SK-N-SH treated with all-trans-retinoic acid at 6 μM for 48 hours (cell line): Measurements from ENCODE around the gene PRR5.

Experiments used
- ATAC-seq: fragments of 200-7000 bp; cut with Tn5 transposase; 3 replicates; pipeline ENCODE4 v1.9.1; 2020; ENCODE audit warnings: mild to moderate bottlenecking, moderate library complexity
- ARNTL ChIP-seq: fragments of 450-650 bp; formaldehyde crosslinking; IDR thresholded peaks from 2 replicates; pipeline ENCODE4 v1.5.0; 2020; ENCODE audit warnings: low read depth, mild to moderate bottlenecking, moderate library complexity, borderline replicate concordance
- BACH2 ChIP-seq: fragments of 250-450 bp; sonication (Bioruptor Pico); IDR thresholded peaks from 2 replicates; pipeline ENCODE4 v1.9.0; 2021; ENCODE audit warnings: mild to moderate bottlenecking, borderline replicate concordance
- CSDC2 ChIP-seq: fragments of 250-450 bp; sonication (Bioruptor Pico); IDR thresholded peaks from 2 replicates; pipeline ENCODE4 v1.5.0; 2020; ENCODE audit warnings: mild to moderate bottlenecking, moderate library complexity
- ESRRG ChIP-seq: fragments of 250-450 bp; sonication (Bioruptor Pico); IDR thresholded peaks from 2 replicates; pipeline ENCODE4 v1.6.1; 2021; ENCODE audit warnings: mild to moderate bottlenecking
- GLIS3 ChIP-seq: fragments of 250-450 bp; sonication (Bioruptor Pico); IDR thresholded peaks from 2 replicates; pipeline ENCODE4 v1.5.0; 2020; ENCODE audit warnings: mild to moderate bottlenecking, moderate library complexity
- ISL1 ChIP-seq: fragments of 250-450 bp; sonication (Bioruptor Pico); IDR thresholded peaks from 2 replicates; pipeline ENCODE4 v2.1.2; 2022; ENCODE audit warnings: mild to moderate bottlenecking, moderate library complexity
- OSR1 ChIP-seq: fragments of 250-450 bp; sonication (Bioruptor Pico); IDR thresholded peaks from 2 replicates; pipeline ENCODE4 v1.8.0; 2022; ENCODE audit warnings: moderate library complexity, mild to moderate bottlenecking, inconsistent platforms
- PPARA ChIP-seq: fragments of 250-450 bp; sonication (Bioruptor Pico); IDR thresholded peaks from 2 replicates; pipeline ENCODE4 v1.5.0; 2020; ENCODE audit warnings: mild to moderate bottlenecking, borderline replicate concordance
- RARB ChIP-seq: fragments of 250-450 bp; sonication (Bioruptor Pico); IDR thresholded peaks from 2 replicates; pipeline ENCODE4 v1.8.0; 2021; ENCODE audit warnings: mild to moderate bottlenecking, moderate library complexity
- SNAI2 ChIP-seq: fragments of 250-450 bp; sonication (Bioruptor Pico); IDR thresholded peaks from 2 replicates; pipeline ENCODE4 v1.5.0; 2020; ENCODE audit warnings: mild to moderate bottlenecking, moderate library complexity
- TCF4 ChIP-seq: fragments of 250-450 bp; sonication (Bioruptor Pico); IDR thresholded peaks from 2 replicates; pipeline ENCODE4 v1.8.0; 2021; ENCODE audit warnings: mild to moderate bottlenecking, moderate library complexity, borderline replicate concordance
- TOX ChIP-seq: fragments of 250-450 bp; sonication (Bioruptor Pico); IDR thresholded peaks from 2 replicates; pipeline ENCODE4 v1.8.0; 2021; ENCODE audit warnings: mild to moderate bottlenecking, moderate library complexity, borderline replicate concordance
- ZC3H10 ChIP-seq: fragments of 250-450 bp; sonication (Bioruptor Pico); IDR thresholded peaks from 2 replicates; pipeline ENCODE4 v1.5.1; 2021; ENCODE audit warnings: mild to moderate bottlenecking, moderate library complexity
- ZFP3 ChIP-seq: fragments of 250-450 bp; sonication (Bioruptor Pico); IDR thresholded peaks from 2 replicates; pipeline ENCODE4 v1.5.0; 2020; ENCODE audit warnings: mild to moderate bottlenecking, moderate library complexity
- ZFP30 ChIP-seq: fragments of 450-650 bp; formaldehyde crosslinking; IDR thresholded peaks from 2 replicates; pipeline ENCODE4 v1.5.0; 2022; ENCODE audit warnings: mild to moderate bottlenecking, moderate library complexity
- ZNF565 ChIP-seq: fragments of 450-650 bp; formaldehyde crosslinking; conservative IDR thresholded peaks from 2 replicates; pipeline ENCODE4 v1.5.0; 2020; ENCODE audit warnings: low read depth, mild to moderate bottlenecking, moderate library complexity
- ZNF70 ChIP-seq: fragments of 450-650 bp; formaldehyde crosslinking; IDR thresholded peaks from 2 replicates; pipeline ENCODE4 v1.5.0; 2020; ENCODE audit warnings: mild to moderate bottlenecking, moderate library complexity
- ZNF8 ChIP-seq: fragments of 450-650 bp; formaldehyde crosslinking; IDR thresholded peaks from 2 replicates; pipeline ENCODE4 v1.5.0; 2020; ENCODE audit warnings: mild to moderate bottlenecking, moderate library complexity
- TF ChIP-seq, protein P1 (sequence below): fragments of 250-450 bp; sonication (Bioruptor Pico); IDR thresholded peaks from 2 replicates; pipeline ENCODE4 v1.8.0; 2021; ENCODE audit warnings: low read depth, mild to moderate bottlenecking, moderate library complexity, borderline replicate concordance
- TF ChIP-seq, protein P2 (sequence below): fragments of 250-450 bp; sonication (Bioruptor Pico); IDR thresholded peaks from 2 replicates; pipeline ENCODE4 v1.5.0; 2020; ENCODE audit warnings: mild to moderate bottlenecking, moderate library complexity
- TF ChIP-seq, protein P3 (sequence below): fragments of 250-450 bp; sonication (Bioruptor Pico); IDR thresholded peaks from 2 replicates; pipeline ENCODE4 v1.8.0; 2020; ENCODE audit warnings: mild to moderate bottlenecking, moderate library complexity, borderline replicate concordance

PRR5 gene

DNA sequence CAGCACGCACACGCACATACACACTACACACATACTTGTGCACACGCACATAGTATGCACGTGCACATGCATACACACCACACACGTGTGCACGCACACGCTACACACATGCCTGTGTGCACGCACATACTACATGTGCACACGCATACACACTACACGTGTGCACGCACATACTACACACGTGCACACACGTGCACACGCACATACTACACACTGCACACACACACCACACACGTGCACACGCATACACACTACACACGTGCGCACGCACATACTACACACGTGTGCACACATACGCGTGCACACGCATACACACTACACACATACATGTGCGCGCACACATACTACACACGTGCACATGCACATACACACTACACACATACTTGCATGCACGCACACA is 30.7 kb downstream of the PRR5 start:
- TF ChIP-seq RARB (CRISPR knock-in tag) = no peak
- TF ChIP-seq BACH2 (CRISPR knock-in tag) = no peak
- no peak for TF ChIP-seq ZNF8
- no peak for TF ChIP-seq ZFP30 (CRISPR knock-in tag)
- TF ChIP-seq ZFP3 (CRISPR knock-in tag) = no peak
- TF ChIP-seq, protein P1, sequence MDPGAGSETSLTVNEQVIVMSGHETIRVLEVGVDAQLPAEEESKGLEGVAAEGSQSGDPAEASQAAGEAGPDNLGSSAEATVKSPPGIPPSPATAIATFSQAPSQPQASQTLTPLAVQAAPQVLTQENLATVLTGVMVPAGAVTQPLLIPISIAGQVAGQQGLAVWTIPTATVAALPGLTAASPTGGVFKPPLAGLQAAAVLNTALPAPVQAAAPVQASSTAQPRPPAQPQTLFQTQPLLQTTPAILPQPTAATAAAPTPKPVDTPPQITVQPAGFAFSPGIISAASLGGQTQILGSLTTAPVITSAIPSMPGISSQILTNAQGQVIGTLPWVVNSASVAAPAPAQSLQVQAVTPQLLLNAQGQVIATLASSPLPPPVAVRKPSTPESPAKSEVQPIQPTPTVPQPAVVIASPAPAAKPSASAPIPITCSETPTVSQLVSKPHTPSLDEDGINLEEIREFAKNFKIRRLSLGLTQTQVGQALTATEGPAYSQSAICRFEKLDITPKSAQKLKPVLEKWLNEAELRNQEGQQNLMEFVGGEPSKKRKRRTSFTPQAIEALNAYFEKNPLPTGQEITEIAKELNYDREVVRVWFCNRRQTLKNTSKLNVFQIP (CRISPR knock-in tag) = no peak
- no peak for TF ChIP-seq ZC3H10 (CRISPR knock-in tag)
- TF ChIP-seq, all 23 proteins: peak for 0
- no peak for ATAC-seq

DNA sequence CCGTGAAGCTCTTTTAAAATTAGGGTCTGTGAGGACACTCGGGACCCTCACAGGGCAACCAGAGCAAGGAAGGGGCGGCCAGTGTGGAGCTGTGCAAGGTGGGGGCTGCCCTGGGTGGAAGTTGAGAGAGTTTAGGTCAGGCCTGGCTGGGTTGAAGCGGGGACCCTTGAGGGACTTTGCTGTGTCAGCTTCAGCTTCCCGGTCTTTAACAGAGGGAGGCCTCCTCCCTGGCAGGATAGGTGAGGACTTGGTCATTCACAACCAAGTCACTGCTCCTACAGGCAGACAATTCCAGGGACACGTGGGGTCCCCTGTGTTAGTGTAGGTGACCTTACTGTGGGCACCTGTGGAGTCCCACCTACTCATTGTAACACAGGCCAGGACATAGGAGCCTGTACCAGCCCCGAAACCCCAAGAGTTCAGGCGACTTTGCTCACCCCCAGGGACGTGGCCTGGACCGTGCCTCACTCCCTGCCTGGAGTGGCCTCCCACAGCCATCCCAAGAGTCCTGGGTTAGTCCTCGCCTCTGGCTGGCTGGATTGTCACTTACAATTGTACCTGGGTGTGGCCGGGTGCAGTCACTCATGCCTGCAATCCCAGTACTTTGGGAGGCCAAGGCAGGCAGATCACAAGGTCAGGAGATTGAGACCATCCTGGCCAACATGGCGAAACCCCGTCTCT is 31.6 kb downstream of the PRR5 start:
- no peak for ATAC-seq
- TF ChIP-seq ARNTL (CRISPR knock-in tag) = no peak
- no peak for TF ChIP-seq ZFP30 (CRISPR knock-in tag)
- TF ChIP-seq OSR1 = no peak
- no peak for TF ChIP-seq SNAI2 (CRISPR knock-in tag)
- TF ChIP-seq ESRRG = no peak
- TF ChIP-seq, protein P2, sequence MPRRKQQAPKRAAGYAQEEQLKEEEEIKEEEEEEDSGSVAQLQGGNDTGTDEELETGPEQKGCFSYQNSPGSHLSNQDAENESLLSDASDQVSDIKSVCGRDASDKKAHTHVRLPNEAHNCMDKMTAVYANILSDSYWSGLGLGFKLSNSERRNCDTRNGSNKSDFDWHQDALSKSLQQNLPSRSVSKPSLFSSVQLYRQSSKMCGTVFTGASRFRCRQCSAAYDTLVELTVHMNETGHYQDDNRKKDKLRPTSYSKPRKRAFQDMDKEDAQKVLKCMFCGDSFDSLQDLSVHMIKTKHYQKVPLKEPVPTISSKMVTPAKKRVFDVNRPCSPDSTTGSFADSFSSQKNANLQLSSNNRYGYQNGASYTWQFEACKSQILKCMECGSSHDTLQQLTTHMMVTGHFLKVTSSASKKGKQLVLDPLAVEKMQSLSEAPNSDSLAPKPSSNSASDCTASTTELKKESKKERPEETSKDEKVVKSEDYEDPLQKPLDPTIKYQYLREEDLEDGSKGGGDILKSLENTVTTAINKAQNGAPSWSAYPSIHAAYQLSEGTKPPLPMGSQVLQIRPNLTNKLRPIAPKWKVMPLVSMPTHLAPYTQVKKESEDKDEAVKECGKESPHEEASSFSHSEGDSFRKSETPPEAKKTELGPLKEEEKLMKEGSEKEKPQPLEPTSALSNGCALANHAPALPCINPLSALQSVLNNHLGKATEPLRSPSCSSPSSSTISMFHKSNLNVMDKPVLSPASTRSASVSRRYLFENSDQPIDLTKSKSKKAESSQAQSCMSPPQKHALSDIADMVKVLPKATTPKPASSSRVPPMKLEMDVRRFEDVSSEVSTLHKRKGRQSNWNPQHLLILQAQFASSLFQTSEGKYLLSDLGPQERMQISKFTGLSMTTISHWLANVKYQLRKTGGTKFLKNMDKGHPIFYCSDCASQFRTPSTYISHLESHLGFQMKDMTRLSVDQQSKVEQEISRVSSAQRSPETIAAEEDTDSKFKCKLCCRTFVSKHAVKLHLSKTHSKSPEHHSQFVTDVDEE (CRISPR knock-in tag) = no peak
- no peak for TF ChIP-seq ISL1 (CRISPR knock-in tag)
- no peak for TF ChIP-seq ZFP3 (CRISPR knock-in tag)
- TF ChIP-seq, protein P3, sequence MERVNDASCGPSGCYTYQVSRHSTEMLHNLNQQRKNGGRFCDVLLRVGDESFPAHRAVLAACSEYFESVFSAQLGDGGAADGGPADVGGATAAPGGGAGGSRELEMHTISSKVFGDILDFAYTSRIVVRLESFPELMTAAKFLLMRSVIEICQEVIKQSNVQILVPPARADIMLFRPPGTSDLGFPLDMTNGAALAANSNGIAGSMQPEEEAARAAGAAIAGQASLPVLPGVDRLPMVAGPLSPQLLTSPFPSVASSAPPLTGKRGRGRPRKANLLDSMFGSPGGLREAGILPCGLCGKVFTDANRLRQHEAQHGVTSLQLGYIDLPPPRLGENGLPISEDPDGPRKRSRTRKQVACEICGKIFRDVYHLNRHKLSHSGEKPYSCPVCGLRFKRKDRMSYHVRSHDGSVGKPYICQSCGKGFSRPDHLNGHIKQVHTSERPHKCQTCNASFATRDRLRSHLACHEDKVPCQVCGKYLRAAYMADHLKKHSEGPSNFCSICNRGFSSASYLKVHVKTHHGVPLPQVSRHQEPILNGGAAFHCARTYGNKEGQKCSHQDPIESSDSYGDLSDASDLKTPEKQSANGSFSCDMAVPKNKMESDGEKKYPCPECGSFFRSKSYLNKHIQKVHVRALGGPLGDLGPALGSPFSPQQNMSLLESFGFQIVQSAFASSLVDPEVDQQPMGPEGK (CRISPR knock-in tag) = no peak
- no peak for TF ChIP-seq ZNF565 (CRISPR knock-in tag)
- TF ChIP-seq ZNF70 (CRISPR knock-in tag) = no peak
- no peak for TF ChIP-seq PPARA (CRISPR knock-in tag)
- TF ChIP-seq TCF4 (CRISPR knock-in tag) = no peak

DNA sequence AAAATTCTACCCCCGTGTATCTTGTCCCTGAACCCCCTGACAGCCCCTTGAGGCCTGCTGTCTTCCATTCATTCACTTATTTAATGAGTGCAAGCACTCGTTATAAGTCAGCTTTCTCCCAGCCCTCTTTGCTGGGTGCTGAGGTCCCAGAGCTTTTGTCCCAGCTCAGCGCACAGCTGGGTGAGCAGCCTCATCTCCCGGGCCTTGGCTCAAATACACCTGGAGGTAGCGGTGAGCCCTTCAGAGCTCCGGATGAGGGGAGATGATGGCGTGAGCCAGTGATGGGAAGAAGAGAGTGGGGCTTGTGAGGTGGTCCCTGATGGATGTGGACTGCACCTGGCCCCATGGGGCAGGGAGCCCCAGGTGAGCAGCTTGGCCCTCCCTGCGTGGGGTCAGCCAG is 32.3 kb downstream of the PRR5 start:
- ATAC-seq = no peak
- TF ChIP-seq ZFP3 (CRISPR knock-in tag) = no peak
- no peak for TF ChIP-seq GLIS3
- TF ChIP-seq, protein P3 (CRISPR knock-in tag) = no peak
- TF ChIP-seq CSDC2 = no peak
- TF ChIP-seq ZNF70 (CRISPR knock-in tag) = no peak
- no peak for TF ChIP-seq TCF4 (CRISPR knock-in tag)
- no peak for TF ChIP-seq ZNF8
- no peak for TF ChIP-seq BACH2 (CRISPR knock-in tag)
- TF ChIP-seq, protein P2 (CRISPR knock-in tag) = no peak
- TF ChIP-seq OSR1 = no peak
- no peak for TF ChIP-seq PPARA (CRISPR knock-in tag)
- no peak for TF ChIP-seq TOX (CRISPR knock-in tag)
